GM21390 (cell line): ENCODE measurements around the gene CHST15.

Source experiments
- ATAC-seq: cut with Tn5 transposase; IDR thresholded peaks from one replicate; pipeline ENCODE4 v1.9.1; 2021; ENCODE audit not compliant: unreplicated experiment

Gene CHST15

GRCh38 chr10:124002391-124003069 is 90.9 kb downstream of the CHST15 start:
- no peak for ATAC-seq

- ATAC-seq = no peak
Observed at GRCh38 chr10:124001391-124002148, 91.8 kb downstream of the CHST15 start.

GRCh38 chr10:124000792-124001201 is 92.6 kb downstream of the CHST15 start:
- ATAC-seq = no peak

- ATAC-seq = no peak
Observed at GRCh38 chr10:123999956-124000615, 93.3 kb downstream of the CHST15 start.

- no peak for ATAC-seq
Observed at GRCh38 chr10:123999261-123999660, 94.1 kb downstream of the CHST15 start.

- no peak for ATAC-seq
Observed at GRCh38 chr10:123998197-123999141, 94.9 kb downstream of the CHST15 start.

GRCh38 chr10:123997486-123998196 is 95.8 kb downstream of the CHST15 start:
- ATAC-seq = no peak

GRCh38 chr10:123997013-123997412 is 96.4 kb downstream of the CHST15 start:
- no peak for ATAC-seq

GRCh38 chr10:123996302-123996701 is 97.1 kb downstream of the CHST15 start:
- ATAC-seq = no peak

- no peak for ATAC-seq
Observed at GRCh38 chr10:123995461-123996131, 97.8 kb downstream of the CHST15 start.

- no peak for ATAC-seq
Observed at GRCh38 chr10:123995082-123995460, 98.3 kb downstream of the CHST15 start.

- ATAC-seq = no peak
Observed at GRCh38 chr10:123994417-123995081, 98.8 kb downstream of the CHST15 start.

- ATAC-seq = no peak
Observed at GRCh38 chr10:123993534-123994416, 99.6 kb downstream of the CHST15 start.

- no peak for ATAC-seq
Observed at GRCh38 chr10:123991611-123992570, 101.5 kb downstream of the CHST15 start.

- no peak for ATAC-seq
Observed at GRCh38 chr10:123990889-123991288, 102.5 kb downstream of the CHST15 start.

GRCh38 chr10:123988694-123989093 is 104.7 kb downstream of the CHST15 start:
- no peak for ATAC-seq

GRCh38 chr10:123986736-123987135 is 106.7 kb downstream of the CHST15 start:
- no peak for ATAC-seq
